Ishikawa (cell line): ENCODE data around the gene ZBTB20.

Experiments
- CEBPB ChIP-seq: IDR thresholded peaks from 2 replicates; pipeline ENCODE4 v1.6.1; 2012
- MAX ChIP-seq: IDR thresholded peaks from 2 replicates; pipeline ENCODE4 v1.6.1; 2012

- TF ChIP-seq MAX (no peak), CEBPB (no peak)
Observed at GRCh38 chr3:114846779-114847178, 300.3 kb downstream of the ZBTB20 start.
